HG03196 (cell line): ENCODE data around the gene CMPK2.
A peak's percentile ranks its signal among the peaks of the same experiment; 100 is the strongest.
"Not testable (repeated sequence)": the region's sequence is repeated elsewhere in the genome, so short reads cannot be mapped to it uniquely, and the experiment has no call there.

Experiments used
- ATAC-seq: cut with Tn5 transposase; IDR thresholded peaks from one replicate; pipeline ENCODE4 v1.9.1; 2021; ENCODE audit not compliant: unreplicated experiment

CMPK2 gene

DNA sequence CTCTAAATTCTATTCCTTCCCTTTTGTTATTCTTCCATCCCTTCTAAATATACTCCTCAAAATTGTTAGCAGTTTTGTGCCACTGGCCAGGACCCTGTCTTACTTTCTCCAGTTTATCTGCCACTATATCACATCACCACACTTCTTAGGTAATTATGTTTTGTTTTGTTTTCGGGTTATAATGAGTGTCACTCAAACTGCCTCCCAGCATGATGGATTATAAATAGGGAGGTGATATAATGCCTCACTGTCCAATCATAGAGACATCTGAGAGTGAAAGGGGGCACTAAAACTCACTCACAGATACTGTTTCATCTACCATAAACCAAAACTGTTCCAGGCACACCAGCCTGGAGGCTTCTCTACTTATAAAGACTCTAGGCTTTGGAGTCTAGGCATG, 15.3 kb upstream of the CMPK2 start:
- ATAC-seq = no peak

DNA sequence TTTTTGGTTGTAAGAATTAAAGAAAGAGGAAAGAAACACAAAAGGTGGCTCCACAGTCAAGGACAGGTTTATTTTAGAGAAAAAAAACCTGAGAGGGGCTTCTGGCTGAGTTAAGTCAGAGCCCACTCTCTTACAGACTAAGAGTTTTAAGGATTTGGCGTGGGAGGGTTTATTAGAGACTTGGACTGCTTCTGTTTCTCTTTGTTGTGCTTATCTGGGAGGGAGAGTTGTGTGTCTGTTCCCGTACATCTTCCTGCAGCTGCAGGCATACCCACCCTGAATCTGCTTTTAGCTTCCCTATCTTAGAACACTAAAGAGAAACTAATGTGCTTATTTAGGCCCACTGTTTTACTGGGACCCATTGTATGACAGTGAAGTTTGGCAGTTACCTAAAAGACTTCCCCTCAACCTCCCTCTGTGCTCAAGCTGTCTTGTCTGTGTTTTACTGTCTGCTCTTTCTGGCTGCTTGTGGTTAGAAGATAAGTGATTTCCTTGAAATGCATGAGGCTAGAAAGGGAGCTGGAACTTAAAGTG, 14.6 kb upstream of the CMPK2 start:
- no peak for ATAC-seq

DNA sequence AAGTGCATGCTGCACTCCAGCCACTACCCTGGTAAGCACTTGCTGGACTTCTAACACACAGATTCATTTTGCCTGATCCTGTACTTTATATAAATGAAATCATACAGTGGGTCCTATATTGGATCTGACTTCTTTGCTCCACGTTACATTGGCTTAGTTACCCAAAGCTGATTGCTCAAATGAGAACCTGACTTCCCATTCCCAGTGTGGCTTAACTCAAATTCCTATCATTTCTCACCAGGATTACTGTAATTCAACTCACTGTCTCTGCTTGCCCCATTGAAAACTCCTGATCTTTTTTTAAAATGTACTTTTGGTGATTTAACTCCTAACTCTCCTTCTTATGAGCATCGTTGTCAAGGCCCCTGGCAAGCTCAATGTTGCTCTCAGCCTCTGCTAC, 13.3 kb upstream of the CMPK2 start:
- no peak for ATAC-seq

DNA sequence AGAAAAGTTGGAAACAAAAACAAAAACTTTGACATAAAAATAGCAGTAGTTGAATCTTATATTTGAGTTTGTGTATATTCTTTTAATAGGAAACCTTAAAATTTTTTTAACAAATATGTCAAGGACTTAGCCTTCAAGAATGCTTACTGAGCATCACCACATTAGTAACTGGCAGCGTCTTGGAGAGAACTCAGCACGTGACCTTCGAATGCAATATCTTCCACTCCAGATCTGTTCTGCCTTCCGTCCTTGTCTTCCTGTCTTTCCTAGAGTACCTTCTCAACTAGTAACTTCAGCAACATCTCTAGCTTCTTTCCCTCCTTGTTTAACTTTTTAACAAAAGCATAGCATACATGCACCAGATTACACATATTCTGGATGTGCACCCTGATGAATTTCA, 12.8 kb upstream of the CMPK2 start:
- no peak for ATAC-seq

DNA sequence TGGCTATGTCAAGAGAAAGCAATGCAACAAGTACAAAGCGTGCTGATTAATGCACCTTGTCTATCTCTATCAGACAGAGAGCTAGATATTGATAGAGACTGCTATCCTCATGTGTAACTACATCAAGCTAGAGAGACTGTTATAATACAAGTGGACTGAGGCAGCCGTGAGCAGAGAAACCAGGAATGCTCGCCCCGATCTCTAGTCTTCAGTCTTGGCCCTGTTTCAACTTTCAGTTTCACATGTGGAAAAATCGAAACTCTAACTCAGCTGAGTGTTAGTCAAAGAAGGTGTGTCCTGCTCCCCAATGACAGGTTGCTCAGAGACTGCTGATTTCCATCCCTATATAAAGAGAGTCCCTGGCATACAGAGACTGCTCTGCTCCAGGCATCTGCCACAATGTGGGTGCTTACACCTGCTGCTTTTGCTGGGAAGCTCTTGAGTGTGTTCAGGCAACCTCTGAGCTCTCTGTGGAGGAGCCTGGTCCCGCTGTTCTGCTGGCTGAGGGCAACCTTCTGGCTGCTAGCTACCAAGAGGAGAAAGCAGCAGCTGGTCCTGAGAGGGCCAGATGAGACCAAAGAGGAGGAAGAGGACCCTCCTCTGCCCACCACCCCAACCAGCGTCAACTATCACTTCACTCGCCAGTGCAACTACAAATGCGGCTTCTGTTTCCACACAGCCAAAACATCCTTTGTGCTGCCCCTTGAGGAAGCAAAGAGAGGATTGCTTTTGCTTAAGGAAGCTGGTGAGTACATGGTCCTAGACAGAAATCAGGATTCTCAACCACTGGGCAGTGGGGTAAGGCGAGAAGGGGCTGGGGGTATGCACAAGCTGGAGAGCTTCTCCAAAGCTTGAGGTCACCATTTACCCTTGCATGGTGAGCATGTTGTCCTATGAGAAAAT, 11.9 kb upstream of the CMPK2 start, which contains the start of gene RSAD2:
Gene RSAD2 (plus strand): TSS at position 376 of the 903 bp plus-strand sequence. CDS start 24 bp downstream, at position 400.
- ATAC-seq = peak; percentile 74

DNA sequence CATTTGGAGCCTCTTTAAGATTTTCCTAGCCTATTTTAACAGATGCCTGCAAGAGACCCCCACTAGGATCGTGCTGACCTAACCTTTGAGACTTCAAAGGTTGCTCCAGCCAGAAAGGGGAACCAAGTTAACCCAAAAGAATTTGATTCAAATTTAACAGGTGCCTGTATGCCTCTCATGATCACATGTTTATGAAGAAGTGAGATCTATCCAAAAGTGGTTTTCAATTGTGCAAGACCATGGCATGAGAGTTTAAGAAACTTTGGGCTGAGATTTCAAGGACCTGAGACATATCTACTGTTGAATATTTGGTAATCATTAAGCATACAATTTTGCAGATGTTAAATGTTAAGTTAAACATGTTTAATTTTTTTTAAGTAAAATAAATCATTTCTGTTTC, 10.6 kb upstream of the CMPK2 start:
- ATAC-seq = no peak

DNA sequence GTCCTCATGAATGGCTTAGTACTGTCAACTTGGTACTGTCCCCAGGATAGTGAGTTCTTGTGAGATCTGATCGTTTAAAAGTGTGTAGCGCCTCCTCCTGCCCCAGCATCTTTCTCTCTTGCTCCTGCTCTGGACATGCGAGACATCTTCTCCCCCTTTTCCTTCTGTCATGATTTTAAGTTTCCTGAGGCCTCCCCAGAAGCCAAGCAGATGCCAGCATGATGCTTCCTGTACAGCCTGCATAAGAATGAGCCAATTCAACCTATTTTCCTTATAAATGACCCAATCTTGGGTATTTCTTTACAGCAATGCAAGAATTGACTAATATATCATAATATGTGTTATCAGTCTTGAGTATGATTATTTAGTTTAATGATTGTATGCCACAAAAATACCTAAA, 8.3 kb upstream of the CMPK2 start:
- no peak for ATAC-seq

DNA sequence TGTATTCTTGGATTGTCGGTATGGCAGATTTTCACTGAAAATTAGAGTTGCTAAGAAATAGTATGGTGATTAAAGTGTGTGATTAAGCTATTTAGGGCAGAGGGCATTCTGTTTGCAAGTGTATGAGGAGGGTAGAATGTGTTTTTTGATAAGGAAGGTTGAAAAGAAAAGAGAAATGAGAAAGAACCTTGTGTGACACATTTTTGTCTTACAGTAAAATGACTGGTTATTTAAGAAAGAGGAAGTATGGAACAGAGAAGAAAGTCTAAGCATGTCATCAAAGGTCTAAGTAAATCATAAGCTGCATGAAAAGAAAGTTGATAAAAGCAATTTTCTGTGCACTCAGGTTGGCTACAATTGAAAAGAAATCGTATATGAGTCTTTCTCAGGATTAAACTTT, 6.7 kb upstream of the CMPK2 start:
- ATAC-seq = no peak

DNA sequence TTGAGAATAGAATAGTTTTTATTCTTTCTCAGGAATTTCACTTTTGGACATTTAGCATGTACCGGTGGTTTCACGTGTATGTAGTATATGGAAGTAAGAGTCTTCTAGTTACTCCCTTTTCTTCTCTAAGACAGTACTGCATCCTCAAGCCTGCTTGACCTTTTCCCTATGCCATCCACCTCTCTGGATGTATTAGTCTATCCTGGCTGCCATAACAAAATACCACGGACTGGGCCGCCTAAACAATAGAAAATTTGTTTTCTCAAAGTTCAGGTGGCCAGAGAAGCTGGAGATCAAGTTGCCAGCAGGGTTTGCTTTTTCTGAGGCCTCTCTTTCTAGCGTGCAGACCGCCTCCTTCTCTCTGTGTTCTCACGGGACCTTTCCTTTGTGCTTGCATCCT, 1.3 kb upstream of the CMPK2 start:
- no peak for ATAC-seq

DNA sequence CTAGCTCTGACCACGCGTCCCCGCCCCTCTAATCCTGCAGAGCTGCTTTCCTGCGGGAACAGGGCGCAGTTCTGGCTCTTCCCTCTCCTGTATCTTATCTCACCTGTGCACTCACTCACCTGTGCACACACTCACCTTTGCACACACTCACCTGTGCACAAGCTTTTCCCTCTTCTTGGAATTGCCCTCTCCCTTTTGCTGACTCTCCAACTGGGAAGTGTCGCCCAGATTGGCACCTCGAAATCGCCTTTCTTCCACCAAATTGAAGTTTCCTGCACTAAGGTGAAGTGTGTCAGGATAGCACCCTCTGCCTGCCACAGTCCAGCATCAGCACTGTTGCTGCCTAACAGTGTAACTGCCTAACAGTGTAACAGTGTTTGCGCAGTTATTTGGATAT, 566 bp upstream of the CMPK2 start:
- peak; percentile 59 for ATAC-seq

DNA sequence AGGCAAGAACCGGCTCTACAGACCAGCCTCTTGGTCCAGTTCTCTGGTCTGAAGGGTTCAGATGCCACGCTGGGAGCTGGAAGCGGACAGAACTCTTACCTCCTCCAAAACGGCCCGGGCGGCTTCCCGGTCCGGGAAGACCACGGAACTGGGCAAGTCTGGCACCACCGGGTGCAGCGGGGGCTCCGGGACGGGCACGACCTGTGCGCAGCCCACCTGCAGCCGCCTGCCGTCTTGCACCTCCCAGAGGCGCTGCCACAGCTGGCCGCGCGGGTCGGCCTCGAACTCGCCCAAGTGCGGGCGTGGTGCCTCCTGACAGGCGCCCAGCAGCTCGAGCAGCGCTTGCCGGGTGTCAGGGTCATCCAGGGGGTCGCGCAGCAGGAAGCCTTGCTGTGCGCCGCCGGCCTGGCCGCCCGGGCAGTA, 773 bp downstream of the CMPK2 start:
- ATAC-seq = peak; percentile 22

DNA sequence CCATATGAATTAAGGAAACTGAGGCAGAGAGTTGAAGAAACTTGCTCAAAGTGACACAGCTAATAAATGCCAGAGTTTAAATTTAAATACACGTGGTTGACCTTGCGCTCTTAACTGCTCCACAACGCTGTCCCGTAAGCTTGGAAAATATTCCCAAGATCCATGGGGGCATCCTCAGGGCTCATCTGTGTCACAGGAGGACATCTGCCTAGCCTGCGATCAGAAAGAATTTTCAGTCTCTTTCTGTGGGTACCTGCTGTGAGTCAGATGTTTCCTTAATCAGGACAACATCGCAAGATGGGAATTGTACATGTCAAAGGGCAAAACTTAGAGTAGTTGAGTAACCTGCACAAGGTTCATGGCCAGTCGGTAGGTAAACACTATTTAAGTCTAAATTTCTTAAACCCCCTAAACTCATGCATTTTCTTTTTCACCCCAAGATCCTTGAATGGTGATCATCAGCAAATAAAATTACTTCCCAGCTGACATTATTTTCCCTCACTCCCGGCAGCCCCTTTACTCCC, 1.4 kb downstream of the CMPK2 start:
- no peak for ATAC-seq

DNA sequence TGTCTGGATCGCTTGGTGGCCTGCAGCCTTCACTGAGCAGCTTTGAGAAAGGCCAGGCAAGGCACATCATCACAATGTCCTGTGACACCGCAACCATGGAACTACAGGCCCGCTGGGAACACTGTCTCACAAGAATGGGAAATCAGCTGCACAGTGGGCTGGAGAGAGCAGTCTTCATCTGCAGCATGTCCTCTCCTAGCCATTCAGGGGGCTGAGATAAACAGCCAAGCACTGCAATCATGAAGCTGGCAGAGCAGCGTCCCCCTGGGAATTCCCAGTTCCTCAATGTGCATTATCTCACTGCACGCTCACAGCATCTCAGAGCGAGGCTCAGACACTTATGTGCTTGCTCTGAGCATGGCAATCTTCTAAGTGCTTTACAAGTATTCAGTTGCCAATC, 1.9 kb downstream of the CMPK2 start:
- ATAC-seq = no peak

DNA sequence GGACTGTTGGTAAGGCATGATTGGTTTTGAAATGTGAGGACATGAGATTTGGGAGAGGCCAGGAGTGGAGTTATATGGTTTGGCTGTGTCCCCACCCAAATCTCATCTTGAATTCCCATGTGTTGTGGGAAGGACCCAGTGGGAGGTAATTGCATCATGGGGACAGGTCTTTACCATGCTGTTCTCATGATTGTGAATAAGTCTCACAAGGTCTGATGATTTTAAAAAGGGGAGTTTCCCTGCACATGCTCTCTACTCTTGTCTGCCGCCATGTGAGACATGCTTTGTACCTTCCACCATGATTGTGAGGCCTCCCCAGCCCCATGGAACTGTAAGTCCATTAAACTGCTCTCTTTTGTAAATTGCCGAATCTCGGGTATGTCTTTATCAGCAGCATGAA, 5.4 kb downstream of the CMPK2 start:
- ATAC-seq = no peak

DNA sequence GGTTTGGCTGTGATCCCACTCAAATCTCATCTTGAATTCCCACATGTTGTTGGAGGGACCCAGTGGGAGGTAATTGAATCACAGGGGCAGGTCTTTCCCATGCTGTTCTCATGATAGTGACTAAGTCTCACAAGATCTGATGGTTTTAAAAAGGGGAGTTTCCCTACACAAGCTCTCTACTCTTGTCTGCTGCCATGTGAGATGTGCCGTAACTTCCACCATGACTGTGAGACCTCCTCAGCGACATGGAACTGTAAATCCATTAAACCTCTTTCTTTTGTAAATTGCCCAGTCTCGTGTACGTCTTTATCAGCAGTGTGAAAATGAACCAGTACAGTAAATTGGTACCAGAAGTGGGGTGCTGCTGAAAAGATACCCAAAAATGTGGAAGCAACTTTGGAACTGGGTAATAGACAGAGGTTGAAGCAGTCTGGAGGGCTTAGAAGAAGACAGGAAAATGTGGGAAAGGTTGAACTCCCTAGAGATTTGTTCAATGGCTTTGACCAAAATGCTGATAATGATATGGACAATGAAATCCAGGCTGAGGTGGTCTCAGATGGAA, 7.2 kb downstream of the CMPK2 start:
- ATAC-seq = not testable (repeated sequence)

DNA sequence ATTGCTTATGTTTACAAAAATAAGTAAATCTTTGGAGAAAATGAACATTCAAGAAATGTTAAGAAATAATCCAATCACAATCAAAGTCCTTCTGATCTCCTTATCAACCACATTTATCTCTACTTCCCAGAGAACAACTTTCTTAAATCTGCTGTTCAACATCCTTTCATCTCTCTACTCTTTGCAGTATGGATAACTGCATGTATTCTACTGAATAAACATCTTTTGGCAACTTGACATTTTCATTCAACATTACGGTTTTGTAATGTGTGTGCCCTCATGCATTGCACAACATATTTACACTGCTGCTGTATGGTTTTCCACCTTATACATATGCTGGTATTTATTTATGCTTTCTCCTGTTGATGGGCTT, 9.2 kb downstream of the CMPK2 start:
- no peak for ATAC-seq

DNA sequence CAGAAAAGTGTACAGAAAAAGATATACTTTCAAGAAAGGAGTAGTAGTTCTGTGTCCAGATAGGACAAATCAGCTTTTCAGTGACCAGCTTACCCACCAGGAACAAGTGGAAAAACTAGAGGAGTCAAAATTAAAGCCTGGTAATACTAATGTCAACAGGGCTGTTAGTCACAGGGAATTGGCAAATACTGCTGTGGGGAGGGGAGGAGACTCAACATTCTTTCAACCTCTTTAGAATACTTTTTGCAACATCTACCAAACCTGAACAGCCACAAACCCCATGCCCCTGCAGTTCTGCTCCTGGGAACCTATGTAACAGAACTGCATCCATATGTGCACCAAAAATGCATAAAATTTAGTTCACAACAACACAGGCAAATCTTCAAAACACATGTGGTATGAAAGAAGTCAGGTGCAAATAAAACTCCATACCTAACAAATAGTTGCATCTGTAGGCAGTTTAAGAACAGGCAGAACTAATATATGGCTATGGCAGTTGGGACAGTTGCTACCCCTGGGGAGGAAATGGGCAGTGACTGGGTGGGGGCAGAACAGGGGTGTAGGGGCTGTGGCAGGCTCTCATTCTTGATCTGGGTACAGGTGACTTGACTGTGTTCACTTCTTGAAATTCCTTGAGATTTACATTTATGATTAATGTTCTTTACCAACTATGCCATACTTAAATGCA, 9.7 kb downstream of the CMPK2 start:
- ATAC-seq = no peak

DNA sequence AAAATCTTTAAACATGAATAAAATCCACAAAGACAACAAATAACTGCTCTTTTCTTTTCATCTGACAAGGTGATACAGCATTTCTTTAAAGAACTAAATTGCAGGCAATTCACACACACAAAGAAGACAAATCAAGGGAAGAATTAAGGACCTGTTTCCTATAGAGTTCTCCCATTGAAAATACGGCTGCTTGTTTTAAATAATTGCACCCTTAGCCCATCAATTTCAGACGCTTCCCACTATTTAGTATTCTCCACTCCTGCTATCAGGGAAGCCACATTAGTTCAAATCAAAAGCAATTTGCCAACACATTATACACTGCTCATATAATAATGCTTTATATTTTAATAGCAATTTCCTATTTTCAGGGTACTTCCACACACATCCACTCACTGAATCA, 11.3 kb downstream of the CMPK2 start:
- ATAC-seq = no peak

DNA sequence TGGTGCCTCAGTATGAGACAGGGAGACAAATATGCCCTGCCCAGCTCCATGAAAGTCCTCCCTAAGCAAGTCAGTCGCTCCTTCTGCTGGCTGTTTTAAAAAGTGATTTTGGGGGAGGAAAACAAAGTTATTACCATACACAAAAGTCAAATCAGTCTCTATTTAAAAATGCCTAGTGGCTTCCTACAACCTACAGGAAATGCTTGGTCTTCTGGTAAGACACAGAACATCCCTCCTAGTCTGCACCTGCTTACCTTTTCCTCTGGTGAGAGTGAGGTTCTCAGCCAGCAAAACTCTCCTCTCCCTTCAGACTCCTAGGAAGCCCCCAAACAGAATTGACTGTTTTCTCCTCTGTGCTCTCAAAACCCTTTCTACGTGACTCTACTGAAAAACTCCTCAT, 13.5 kb downstream of the CMPK2 start:
- ATAC-seq = no peak

DNA sequence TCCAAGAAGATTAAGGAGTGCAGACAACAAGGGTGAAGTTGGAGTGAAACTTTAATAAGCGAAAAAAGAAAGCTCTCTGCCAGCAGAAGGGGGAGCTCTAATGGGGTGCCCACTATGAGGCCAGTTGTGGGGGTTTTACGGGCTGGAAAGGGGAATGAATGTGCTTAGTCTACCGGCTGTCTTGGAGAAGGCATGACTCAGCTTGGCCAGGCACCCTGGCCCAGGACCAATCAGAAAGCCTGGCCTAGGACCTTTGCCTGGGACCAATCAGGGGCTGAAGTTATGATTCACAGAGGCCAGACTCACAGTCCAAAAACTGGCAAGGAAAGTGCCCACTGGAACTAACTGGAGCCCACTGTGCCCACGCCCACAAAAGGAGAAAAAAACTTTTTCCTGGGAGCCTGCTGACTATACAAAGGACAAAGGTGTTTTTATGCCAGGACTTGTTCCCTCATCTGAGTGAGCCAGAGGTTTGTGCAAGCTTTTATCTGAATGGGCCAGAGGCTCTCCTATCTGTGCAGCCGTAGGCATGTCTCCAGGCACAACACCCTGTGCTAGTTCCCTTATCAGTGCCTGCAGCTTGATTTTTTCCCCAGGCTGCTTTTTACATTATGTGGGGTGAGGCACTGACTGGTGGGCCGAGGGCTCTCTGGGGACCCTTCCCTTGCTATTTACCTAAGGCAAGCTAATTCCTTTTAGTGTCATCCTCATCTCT, 18.6 kb downstream of the CMPK2 start:
- no peak for ATAC-seq

DNA sequence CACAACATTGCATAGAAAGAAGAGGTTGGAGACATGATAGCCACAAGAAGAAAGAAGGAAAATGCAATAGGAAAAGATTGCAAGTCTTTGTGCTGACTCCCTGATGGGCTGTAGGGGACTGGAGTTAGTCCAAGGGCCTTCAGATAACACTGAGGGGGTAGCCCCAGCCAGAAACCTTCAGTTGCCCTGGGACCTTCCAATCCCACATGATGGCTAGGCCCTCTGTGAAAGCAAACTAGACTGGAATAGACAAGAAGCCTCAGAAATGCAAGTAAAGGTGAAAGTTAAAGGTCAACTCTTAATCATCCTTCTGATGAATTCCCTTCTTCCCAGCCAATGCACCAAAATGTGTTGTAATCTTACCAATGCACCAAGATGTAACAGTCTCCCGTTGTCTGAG, 19.2 kb downstream of the CMPK2 start:
- ATAC-seq = no peak
